ENCODE results near the gene TIGD4.

TIGD4 gene

DNA sequence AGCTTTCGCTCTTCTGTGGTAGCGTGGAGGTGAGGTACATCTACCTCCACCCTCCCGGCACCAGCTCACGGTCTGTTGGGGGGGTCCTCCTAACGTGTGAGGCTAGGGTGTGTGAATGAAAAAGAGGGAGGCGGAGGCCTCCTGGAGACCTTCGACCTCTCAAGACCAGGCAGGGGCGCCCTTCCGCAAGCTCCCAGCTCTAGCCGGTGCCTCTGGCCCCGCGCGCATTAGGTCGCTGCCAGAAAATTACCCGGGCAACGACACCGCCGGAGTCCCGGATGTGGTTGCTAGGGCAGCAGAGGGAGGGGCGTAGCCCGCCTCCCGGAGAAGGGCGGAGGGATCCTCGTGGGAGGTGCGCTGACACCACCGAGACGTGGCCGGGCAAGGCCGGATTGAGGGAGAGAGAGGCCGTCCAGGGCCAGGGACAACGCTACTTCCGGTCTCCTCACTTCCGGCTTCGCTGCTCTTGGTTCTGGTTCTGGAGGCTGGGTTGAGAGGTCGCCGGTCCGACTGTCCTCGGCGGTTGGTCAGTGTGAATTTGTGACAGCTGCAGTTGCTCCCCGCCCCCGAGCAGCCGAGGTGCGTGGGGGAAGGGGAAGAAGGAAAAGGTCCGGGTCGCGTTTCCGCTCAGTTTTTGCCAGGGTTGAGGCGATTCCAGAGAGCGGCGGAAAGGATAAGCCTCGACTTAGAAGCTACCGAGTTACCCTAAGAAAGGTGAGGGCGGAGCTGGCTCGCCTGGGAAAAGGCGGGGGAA lies at the start of gene TIGD4, which contains the start of gene ARFIP1:
Gene TIGD4 (minus strand): TSS at position 218 of the 754 bp plus-strand sequence. CDS start 8,726 bp downstream, outside the sequence.
Gene ARFIP1 (plus strand): TSS at position 442 of the 754 bp plus-strand sequence. CDS start 49,680 bp downstream, outside the sequence.
- peak; percentile 92 to 95 for DNase-seq

DNA sequence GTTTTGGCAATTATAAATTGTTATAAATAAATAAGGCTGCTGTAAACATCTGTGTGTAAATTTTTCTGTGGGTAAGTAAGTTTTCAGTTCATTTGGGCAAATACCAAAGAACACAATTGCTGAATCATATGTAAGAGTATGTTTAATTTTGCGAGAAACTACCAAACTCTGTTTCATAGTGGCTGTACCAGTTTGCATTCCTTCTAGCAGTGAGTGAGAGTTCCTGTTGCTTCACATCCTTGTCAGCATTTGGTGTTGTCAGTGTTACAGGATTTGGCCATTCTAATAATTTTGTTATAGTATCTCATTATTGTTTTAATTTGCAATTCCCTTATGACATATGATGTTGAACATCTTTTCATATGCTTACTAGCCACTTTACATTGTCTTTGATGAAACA lies 48.6 kb upstream of the TIGD4 start:
- no peak for DNase-seq

DNA sequence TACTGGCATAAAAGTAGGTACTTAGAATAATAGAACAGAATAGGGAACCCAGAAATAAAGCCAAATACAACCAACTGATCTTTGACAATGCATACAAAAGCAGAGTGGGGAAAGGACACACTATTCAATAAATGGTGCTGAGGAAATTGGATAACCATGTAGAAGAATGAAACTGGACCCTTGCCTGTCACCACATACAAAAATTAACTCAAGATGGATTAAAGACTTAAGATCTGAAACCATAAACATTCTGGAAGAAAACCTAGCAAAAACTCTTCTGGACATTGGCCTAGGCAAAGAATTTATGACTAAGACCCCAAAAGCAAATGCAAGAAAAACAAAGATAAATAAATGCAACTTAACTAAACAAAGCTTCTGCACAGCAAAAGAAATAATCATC lies 45.8 kb upstream of the TIGD4 start:
- no peak for DNase-seq

DNA sequence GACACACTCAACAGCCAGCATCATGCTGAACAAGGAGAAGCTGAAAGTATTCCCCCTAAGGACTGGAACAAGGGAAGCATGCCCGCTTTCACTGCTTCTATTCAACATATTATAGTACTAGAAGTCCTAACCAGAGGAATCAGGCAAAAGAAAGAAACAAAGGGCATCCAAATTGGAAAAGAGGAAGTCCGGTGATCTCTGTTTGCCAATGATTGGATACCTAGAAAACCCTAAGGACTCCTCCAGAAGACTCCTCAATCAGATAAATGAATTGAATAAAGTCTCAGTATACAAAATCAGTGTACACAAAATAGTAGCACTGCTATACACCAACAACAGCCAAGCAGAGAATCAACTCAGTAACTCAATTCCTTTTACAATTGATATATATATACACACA lies 45.0 kb upstream of the TIGD4 start:
- DNase-seq, result no peak

DNA sequence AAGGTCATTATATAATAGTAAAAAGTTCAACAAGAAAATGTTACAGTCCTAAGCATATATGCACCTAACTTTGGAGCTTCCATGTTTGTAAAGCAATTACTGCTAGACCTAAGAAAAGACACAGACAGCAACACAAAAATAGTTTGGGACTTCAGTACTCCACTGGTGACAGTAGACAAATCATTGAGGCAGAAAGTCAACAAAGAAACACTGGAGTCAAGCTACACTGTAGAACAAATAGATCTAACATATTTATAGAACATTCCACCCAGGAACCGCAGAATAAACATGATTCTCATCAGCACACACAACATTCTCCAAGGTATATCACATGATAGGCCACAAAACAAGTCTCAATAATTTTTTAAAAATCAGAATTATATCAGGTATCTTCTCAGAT lies 42.8 kb upstream of the TIGD4 start:
- no peak for DNase-seq

DNA sequence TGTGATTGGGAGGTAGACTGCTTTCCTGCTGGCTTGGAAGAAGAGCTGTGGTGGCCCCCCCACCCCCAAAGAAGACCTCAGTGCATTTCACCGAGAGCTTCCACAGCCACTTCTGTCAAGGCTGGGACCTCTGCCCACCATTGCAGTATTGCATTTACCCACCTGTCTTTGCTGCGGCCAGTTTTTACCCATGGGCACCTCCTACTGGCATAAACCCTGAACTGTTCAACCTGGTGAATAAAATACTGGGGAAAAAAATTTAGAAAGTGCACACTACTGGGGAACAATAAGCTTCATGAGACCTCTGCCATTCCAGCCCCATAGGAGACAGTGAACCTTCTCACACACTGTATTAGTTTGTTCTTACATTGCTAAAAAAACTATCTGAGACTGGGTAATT lies 40.5 kb upstream of the TIGD4 start:
- DNase-seq, result no peak

DNA sequence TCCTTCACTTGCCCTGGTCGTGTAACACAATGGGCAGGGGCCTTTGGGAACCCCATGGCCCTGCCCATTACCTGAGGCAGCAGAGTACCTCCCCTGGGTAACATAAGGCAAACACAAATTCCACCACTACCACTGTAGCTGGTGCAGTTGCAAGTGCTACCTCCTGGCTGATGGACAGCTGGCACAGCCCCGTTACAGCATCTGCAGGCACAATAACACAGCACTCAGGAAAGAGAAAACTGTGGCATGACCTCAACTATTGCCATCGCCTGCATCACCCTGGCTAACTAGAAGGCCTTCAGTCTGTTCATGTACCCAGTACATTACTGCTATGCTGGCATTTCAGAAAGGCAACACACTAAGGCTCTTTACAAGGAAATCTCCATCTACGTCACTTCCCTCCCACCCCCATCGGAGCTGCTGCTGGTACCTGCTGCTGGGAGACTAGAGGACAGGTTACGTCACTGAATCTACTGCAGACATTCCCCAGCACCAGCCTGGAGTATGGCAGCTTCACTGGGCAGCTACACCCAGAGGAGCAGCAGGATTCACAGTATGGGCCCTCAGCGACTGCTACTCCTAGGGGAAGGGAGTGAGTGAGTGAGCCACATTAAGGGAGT lies 39.6 kb upstream of the TIGD4 start:
- no peak for DNase-seq

DNA sequence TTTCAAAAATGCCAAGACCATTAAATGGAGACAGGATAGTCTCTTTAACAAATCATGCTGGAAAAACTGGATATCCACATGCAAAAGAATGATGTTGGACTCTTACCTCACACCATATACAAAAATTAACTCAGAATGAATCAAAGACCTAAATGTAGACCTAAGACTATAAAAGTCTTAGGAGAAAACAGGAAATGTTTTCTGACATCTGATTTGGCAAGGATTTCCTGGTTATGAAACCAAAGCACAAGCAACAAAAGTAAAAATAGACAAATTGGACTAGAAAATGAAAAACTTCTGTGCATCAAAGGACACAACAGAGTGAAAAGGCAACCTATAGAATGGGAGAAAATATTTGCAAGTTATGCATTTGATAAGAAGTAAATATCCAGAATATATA lies 37.8 kb upstream of the TIGD4 start:
- peak; percentile 51 to 54 for DNase-seq

DNA sequence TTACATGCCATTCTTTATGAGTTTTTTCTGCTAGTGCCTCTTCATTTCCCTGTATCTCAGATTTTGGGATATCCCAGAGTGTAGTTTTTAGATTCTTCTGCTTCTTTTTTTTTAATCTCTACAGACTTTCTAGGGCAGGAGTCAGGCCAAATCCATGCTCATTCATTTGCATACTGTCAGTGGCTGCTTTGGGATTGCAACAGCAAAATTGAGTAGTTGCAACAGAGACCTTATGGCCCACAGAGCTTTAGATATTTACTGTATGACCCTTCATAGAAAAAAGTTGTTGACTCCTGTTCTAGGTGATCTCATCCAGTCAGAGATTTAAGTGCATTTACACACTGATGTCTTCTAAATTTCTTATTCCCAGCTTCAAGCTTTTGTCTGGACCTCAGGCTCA lies 35.5 kb upstream of the TIGD4 start:
- DNase-seq, result peak; percentile 61 to 80

DNA sequence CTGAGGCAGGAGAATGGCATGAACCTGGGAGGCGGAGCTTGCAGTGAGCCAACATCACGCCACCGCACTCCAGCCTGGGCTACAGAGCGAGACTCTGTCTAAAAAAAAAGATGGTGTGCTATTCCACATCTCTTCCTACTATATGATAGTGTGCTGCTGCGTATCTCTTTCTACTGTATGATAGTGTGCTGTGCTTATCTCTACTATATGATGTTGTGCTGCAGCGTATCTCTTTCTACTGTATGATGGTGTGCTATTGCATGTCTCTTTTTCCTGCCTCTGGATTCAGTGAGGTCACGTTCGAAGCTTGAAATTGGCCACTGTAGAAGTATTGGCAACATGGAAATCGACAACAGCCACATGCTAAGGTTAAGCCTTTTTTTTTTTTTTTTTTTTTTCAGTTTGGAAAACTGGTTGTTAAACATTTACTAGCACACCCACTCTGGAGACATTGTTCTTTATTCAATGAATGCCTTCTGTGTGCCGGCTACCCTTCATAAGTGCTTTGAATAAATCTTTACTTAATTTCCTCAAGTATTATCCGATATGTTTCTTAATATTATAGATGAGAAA lies 31.3 kb upstream of the TIGD4 start:
- no peak for DNase-seq

DNA sequence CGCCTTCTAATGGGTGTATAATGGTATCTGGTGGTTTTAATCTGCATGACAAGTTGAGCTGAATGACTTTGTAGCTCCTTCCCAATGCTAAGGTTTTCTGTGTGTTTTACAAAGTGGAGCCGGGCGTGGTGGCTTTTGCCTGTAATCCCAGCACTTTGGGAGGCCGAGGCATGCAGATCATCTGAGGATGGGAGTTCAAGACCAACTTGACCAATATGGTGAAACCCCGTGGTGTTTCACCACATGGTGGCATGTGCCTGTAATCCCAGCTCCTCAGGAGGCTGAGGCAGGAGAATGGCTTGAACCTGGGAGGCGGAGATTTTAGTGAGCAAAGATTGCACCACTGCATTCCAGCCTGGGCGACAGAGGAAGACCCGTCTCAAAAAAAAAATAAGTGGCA lies 29.1 kb upstream of the TIGD4 start:
- DNase-seq, result no peak

DNA sequence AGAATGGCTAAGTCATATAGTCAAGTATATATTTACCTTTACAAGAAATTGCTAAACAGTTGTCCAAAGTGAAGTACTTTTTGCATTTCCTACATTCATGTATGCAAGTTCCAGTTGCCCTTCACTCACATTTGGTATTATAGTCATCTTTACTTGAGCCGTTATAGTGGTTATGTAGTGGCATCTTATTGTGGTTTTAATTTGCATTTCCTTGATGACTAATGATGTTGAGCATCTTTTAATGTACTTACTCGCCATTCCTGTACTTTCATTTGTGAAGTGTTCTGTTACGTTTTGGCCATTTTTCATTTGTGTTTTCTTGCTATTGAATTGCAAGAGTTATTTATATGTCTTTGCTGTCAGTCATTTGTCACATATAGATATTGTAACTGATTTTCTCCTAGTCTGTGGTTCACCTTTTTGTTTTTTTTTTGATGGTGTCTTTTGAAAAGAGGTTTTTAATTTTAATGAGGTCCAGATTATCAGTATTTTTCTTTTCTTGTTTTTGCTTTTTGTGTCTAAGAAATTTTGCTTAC lies 27.8 kb upstream of the TIGD4 start:
- DNase-seq, result no peak

DNA sequence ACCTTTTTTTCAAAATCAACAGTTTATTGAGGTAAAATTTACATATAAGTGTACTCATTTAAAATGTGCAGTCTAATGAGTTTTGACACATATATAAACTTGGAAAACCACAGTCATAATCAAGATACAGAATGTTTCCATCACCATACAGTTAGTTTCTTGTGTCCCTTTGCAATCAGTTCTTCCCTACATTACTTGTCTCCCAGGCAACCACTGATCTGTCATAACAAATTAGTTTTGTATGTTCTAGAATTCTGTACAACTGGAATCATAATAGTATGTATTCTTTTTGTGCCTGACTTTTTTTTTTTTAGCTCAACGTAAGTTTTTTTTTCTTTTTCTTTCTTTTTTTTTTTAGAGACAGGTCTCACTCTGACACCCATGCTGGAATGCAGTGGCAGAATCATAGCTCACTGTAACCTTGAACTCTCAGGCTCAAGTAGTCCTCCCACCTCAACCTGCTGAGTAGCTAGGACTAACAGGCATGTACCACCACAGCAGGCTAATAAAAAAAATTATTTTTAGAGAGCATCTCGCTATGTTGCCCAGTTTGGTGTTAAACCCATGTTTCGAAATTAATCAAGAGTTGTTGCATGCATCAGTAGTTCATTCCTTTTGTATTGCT lies 27.1 kb upstream of the TIGD4 start:
- no peak for DNase-seq

DNA sequence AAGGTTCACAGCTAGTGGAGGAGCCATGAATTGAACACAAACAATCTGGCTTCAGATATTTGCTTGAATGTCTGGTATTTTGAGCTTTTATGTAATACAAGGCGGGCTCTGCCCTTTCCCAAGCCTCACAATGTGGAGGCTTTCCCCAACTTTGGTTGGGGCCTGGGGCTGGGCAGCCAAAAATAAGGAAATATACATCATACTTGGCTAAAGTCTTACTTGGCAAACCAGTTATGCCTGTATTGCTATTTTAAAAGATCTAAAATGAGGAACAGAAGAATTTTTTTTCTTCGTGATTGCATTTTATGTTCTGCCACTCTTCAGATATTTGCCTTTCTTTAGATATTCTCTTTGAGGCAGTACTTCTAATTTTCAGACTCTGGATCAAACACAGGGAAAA lies 26.3 kb upstream of the TIGD4 start:
- DNase-seq, result peak in 1 of 2 donors; percentile 17

DNA sequence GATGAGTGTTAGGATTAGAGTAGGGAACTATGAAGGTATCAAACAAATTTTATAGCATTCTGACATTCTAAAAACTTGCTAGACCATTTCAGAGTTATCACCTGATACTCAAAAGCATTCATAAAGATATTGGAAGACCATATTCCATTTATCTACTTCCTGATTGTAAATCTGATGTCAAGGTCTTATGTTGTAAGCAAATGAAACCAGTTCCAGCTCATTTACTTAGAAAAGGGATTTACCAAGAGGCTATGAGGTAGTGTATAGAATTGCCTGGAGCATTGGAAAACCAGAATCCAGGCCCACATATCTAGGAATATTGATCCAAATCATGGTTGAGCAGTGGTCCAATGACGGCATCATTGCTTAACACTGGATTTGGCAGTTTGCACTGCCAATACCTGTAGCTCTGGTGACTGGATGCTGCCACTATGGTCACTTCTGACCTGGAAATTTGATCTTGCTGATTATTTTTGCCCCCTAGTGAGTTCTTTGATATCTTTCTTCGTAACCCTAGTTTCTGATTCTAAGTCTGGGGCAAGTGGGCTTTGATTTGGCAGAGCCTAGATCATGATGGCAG lies 25.6 kb upstream of the TIGD4 start:
- peak in 1 of 2 donors; percentile 19 for DNase-seq

DNA sequence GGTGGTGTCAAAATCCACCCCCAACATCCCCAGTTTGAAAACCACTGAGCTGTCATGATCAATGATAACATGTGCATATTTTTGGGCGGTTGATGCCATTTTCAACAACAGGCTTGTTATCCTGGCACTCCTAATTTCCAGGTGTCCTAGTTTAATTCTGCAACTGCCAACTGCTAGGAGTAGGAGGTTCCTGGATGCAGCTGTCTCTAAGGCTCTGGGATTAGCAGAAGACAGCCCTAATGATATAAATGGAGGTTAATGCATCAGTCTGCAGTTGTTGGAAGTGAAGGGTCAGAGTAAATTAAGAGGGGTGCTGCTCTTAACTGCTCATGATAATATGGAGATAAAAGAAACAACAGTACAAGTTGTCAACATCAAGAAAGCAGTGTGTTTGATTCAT lies 24.0 kb upstream of the TIGD4 start:
- no peak for DNase-seq

DNA sequence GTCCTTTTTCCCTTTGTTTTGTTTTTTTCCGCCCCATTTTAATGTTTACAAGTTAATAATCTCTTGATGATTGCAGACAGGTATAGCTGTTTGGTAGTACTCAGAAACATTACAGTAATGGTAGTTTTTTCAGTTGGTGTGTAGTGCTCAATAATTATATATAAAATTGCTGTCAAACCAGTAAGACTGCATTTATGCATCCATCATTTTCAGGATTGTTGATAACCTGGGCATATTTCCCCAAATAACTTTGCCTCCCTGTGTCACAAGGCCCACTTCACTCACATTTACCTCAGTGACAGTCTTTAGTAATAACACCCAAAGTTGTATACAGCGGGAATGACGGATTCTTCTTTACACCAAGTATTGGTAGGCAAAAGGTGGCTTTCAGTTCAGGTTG lies 16.4 kb upstream of the TIGD4 start:
- no peak for DNase-seq

DNA sequence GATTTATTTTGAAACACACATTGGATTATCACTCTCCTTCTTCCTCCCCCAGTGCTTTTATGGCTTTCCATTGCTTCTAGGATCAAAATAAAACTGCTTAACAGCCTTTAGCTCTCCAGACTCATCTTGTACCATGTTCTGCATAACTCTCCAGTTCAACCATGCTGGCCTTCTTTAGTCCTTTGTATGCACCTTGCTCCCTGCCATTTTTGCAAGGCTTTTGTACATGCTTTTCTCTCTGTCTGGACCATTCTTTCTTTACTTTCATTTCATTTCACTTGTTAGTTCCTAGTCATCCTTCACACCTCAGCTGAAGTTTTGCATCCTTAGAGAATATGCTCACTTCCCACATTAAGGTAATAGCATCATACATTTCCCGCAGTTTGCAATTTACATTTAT lies 7.1 kb upstream of the TIGD4 start:
- DNase-seq, result no peak

DNA sequence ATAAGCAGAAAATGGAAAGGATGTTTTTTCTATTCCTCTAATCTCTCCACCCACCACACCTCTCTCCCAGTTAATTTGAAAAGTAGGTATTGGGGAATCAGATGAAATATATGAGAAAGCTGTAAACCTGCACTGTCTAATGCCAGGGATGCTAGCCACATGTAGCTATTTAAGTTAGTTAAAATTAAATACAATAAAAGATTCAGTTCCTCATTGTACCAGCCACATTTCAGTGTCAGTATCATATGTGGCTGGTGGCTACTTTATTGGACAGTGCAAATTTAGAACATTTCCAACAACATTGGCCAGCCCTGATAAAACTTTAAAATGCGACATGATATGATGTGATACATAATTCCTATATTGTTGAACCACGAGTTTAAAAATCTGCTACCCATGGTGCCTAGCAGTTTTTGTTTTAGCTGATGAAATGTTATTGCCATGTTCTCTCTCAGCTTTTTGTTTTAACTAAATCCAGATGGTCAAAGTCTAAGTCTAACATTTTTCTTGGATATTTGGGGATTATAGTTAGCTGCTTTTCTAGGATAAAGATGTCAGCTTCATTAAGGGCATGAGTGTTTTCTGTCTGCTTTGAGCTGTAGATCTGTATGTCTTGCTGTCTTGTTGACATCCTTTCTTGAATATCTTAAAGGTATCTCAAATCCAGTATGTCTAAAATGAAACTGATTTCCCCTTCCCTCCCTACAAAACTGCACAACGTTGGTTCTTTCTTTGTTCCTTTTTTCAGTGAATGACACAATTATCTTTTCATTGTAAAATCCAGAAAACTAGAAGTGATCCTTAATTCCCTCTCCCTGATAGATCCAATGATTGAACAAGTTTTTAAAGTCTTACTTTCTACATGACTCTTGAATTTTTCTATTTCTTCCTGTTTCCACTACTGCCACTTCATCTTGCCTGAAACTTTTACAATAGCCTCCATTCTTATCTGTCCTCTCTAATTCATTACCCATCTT lies 6.4 kb upstream of the TIGD4 start:
- peak; percentile 14 to 34 for DNase-seq

DNA sequence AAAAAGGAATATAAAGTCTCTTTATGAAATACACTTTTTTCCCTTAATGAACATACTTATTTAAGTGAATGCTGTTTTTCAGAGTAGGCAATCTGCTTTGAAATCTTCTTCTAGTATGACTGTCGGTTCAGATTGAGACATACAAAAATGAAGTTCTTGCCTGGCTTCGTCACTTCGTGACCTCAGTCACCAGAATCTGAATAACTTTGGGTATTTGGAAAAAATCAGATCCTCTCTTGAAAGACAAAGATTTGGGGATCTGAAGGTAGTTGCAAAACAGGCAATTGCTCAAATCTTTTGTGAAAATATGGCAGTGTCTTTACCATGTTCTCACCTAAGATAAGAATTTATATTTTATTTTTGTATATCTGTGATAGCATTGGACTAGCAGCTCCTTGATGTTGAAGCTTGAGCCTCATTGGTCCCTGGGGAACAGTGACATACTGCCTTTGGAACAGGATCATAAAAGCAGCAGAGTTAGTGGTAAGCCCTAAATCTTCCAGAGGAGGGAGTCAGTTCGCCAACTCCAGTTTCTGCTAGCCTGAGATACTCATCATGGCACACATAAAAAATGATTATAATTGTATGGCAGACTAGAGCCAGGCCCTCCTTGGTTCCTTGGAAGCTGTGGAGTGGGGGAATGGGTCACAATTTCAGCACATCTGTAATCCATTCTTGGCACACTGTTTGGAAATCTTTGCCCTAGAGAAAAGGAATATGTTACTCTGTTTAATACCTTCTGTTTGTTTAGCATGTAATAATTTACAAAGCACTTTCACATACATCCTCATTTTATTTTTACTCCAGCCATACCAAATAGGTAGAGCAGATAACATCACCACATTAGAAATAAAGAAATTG lies 5.2 kb upstream of the TIGD4 start:
- DNase-seq, result no peak

DNA sequence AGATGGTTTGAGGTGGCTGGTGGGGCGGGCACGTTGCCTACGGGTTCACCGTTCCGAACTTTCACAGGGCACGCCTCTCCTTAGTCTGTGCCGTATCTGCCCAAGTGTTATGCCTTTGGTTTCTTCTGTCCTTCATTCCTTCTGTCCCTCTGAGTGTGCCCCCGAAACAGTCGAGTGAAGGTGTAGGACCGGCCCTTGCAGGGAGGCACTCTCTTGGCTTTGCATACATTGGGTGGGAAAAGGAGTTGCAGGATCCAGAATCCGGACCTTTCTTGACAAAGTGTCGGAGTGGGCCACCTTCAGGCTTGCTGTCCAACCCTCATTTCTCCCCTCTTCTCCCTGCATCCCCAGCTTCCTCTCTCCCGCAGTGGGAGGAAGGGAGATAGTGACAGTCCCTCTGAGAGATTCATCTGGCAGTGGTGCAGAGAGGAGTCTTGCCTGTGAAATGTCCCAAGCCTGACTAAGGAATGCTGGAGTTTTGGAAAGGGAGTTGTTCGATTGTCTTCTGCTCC lies 793 bp upstream of the TIGD4 start:
- no peak for DNase-seq

Data from inflammatory macrophage treated with lipopolysaccharide for 1 hour (primary cell).